HEK293 (cell line): Measurements from ENCODE around the gene TANGO6.

Experiments
- CTCF ChIA-PET: fragments of 350-600 bp; formaldehyde crosslinking; extraction: SDS; loops from one replicate; lab custom pipeline; 2021; ENCODE audit warnings: antibody characterized with exemption; lab: Yijun Ruan, JAX
- POLR2A ChIA-PET: fragments of 300-600 bp; formaldehyde crosslinking; extraction: SDS; loops from one replicate; lab custom pipeline; 2020; ENCODE audit warnings: antibody characterized with exemption, inconsistent platforms; lab: Yijun Ruan, JAX
- H3K27ac ChIP-seq: fragments of 200-500 bp; sonication (Bioruptor generic); 2 replicates; pipeline ENCODE4 v1.5.1; 2014; ENCODE audit warnings: low read depth, low read length, control low read depth, inconsistent platforms; ENCODE audit errors: extremely low read depth
- H3K36me3 ChIP-seq, 2 experiments: fragments of 200-500 bp in 1 of 2; sonication (Bioruptor generic) in 1 of 2; 1 replicate in 1 of 2; 2 replicates in 1 of 2; pipeline ENCODE4 v1.5.1; 2014 to 2017; ENCODE audit warnings: inconsistent platforms in 2 of 2, low read length in 2 of 2; ENCODE audit not compliant: control insufficient read depth in 2 of 2, insufficient read depth in 1 of 2
- H3K4me1 ChIP-seq: fragments of 200-500 bp; sonication (Bioruptor generic); 2 replicates; pipeline ENCODE4 v1.5.1; 2014; ENCODE audit warnings: mild to moderate bottlenecking, low read length, inconsistent platforms; ENCODE audit not compliant: control insufficient read depth, insufficient read depth
- H3K4me3 ChIP-seq: 2 replicates; pipeline ENCODE4 v1.5.1; 2011; ENCODE audit warnings: low read depth, mild to moderate bottlenecking, control low read depth, low read length, moderate library complexity
- H3K9me3 ChIP-seq: fragments of 200-500 bp; sonication (Bioruptor generic); 2 replicates; pipeline ENCODE4 v1.5.1; 2014; ENCODE audit warnings: low read depth, low read length, inconsistent platforms; ENCODE audit not compliant: control insufficient read depth, insufficient read depth
- KLF9 ChIP-seq: fragments of 450-650 bp; formaldehyde crosslinking; IDR thresholded peaks from 2 replicates; pipeline ENCODE4 v1.5.1; 2016; ENCODE audit warnings: missing biosample characterization, missing genetic modification characterization, low read depth
- RBAK ChIP-seq: fragments of 450-650 bp; formaldehyde crosslinking; IDR thresholded peaks from 2 replicates; pipeline ENCODE4 v1.5.1; 2016; ENCODE audit warnings: missing biosample characterization, missing genetic modification characterization
- TCF7L2 ChIP-seq: IDR thresholded peaks from 2 replicates; pipeline ENCODE4 v1.6.1; 2011; ENCODE audit warnings: low read depth, mild to moderate bottlenecking, inconsistent platforms, low read length, moderate library complexity, borderline replicate concordance
- TRIM28 ChIP-seq: IDR thresholded peaks from 2 replicates; pipeline ENCODE4 v1.6.1; 2011; ENCODE audit warnings: low read length, control low read depth, borderline replicate concordance
- ZBTB17 ChIP-seq: fragments of 450-650 bp; formaldehyde crosslinking; IDR thresholded peaks from 2 replicates; pipeline ENCODE4 v1.5.1; 2016; ENCODE audit warnings: missing biosample characterization, missing genetic modification characterization
- ZFP3 ChIP-seq: fragments of 450-650 bp; formaldehyde crosslinking; IDR thresholded peaks from 2 replicates; pipeline ENCODE4 v1.5.1; 2016; ENCODE audit warnings: low read depth, missing biosample characterization, missing genetic modification characterization
- ZNF184 ChIP-seq: fragments of 450-650 bp; IDR thresholded peaks from 2 replicates; pipeline ENCODE4 v1.5.1; 2018; ENCODE audit warnings: missing biosample characterization, mild to moderate bottlenecking, missing genetic modification characterization
- ZNF24 ChIP-seq: fragments of 450-650 bp; formaldehyde crosslinking; IDR thresholded peaks from 2 replicates; pipeline ENCODE4 v1.5.1; 2016; ENCODE audit warnings: missing biosample characterization, missing genetic modification characterization
- ZNF341 ChIP-seq: fragments of 450-650 bp; formaldehyde crosslinking; IDR thresholded peaks from 2 replicates; pipeline ENCODE4; 2016; ENCODE audit warnings: low read depth, missing biosample characterization, missing genetic modification characterization
- ZNF37A ChIP-seq: fragments of 450-650 bp; IDR thresholded peaks from 2 replicates; pipeline ENCODE4 v1.5.1; 2018; ENCODE audit warnings: missing biosample characterization, missing genetic modification characterization
- ZNF600 ChIP-seq: fragments of 450-650 bp; formaldehyde crosslinking; IDR thresholded peaks from 2 replicates; pipeline ENCODE4 v1.5.1; 2016; ENCODE audit warnings: missing biosample characterization, missing genetic modification characterization
- ZNF629 ChIP-seq: fragments of 450-650 bp; formaldehyde crosslinking; IDR thresholded peaks from 2 replicates; pipeline ENCODE4 v1.5.1; 2017; ENCODE audit warnings: missing biosample characterization, missing genetic modification characterization
- ZNF670 ChIP-seq: fragments of 450-650 bp; formaldehyde crosslinking; IDR thresholded peaks from 2 replicates; pipeline ENCODE4 v1.5.1; 2016; ENCODE audit warnings: missing biosample characterization, missing genetic modification characterization, low read depth
- ZNF843 ChIP-seq: fragments of 450-650 bp; formaldehyde crosslinking; IDR thresholded peaks from 2 replicates; pipeline ENCODE4 v1.5.1; 2016; ENCODE audit warnings: missing biosample characterization, missing genetic modification characterization
- TF ChIP-seq, protein P1 (sequence below): fragments of 450-650 bp; formaldehyde crosslinking; IDR thresholded peaks from 2 replicates; pipeline ENCODE4 v1.5.1; 2017; ENCODE audit warnings: missing biosample characterization, missing genetic modification characterization
- TF ChIP-seq, protein P2 (sequence below): fragments of 450-650 bp; formaldehyde crosslinking; IDR thresholded peaks from 2 replicates; pipeline ENCODE4 v1.5.1; 2017; ENCODE audit warnings: missing biosample characterization, missing genetic modification characterization
- TF ChIP-seq, protein P3 (sequence below): sonication (generic); formaldehyde crosslinking; IDR thresholded peaks from 2 replicates; pipeline ENCODE4 v1.8.1; 2022; ENCODE audit warnings: mild to moderate bottlenecking, moderate library complexity, missing genetic modification reagents
- TF ChIP-seq, protein P4 (sequence below): fragments of 450-650 bp; formaldehyde crosslinking; IDR thresholded peaks from 2 replicates; pipeline ENCODE4 v1.5.1; 2016; ENCODE audit warnings: missing biosample characterization, missing genetic modification characterization
- TF ChIP-seq, protein P5 (sequence below): fragments of 450-650 bp; formaldehyde crosslinking; optimal IDR thresholded peaks from 2 replicates; pipeline ENCODE3; 2016; ENCODE audit warnings: missing biosample characterization, mild to moderate bottlenecking, missing genetic modification characterization
- TF ChIP-seq, protein P6 (sequence below): fragments of 450-650 bp; formaldehyde crosslinking; IDR thresholded peaks from 2 replicates; pipeline ENCODE4 v1.5.1; 2017; ENCODE audit warnings: missing biosample characterization, mild to moderate bottlenecking, missing genetic modification characterization, moderate library complexity

The TANGO6 gene

DNA sequence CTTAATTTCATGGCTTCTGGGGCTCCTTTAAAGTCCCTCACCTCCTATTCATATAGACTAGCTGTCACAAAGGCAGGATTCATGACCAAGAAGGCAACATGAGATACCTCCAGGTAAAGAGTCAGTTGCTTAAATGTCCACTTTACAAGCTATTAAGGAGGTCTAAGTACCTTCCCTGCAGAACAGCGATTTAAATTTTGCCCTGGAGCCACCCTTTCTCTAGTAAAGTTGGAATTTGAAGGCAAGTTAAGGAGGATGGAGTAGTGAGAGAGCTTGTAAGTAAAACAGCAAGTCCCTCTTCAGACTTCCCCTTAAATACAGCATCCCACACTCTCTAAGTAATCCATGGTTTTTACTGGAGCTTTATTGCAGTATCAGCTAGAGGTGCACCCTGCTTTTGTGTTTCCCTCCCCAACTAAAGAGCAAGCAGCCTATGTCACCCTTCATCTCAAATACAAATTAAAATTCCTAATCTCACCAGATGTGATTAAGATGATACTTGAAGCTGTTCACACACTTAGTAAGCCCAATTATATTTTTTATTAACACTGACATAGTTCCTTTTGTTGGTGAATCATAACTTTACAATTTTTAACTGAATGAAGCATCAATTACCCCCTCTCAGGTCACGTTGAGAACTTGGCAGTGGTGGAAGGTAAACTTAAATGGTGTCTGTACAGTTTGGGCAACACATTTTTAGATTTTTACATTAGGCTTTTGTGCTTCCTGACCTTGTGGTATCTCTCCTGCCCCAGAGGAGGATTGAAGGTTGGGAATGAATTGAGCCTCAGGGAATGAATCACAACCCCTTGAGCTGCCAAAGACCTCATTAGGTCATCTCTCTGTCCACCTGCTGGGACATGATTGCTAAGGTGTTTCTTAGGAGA lies 108.9 kb downstream of the TANGO6 start:
- H3K4me3 ChIP-seq: no peak overlapping the region
- H3K4me1 ChIP-seq: no peaks in the 10 kb centered on the region
- H3K27ac ChIP-seq: no peak overlapping the region
- CTCF ChIA-PET: interaction anchor here (0.5 to 0.6 kb wide), 2 partner anchors 25 to 50 kb away, joined by 3 read pairs; no protein-coding TSS in a partner anchor
- H3K9me3 ChIP-seq: no peaks in the 10 kb centered on the region
- TF ChIP-seq, protein P1, sequence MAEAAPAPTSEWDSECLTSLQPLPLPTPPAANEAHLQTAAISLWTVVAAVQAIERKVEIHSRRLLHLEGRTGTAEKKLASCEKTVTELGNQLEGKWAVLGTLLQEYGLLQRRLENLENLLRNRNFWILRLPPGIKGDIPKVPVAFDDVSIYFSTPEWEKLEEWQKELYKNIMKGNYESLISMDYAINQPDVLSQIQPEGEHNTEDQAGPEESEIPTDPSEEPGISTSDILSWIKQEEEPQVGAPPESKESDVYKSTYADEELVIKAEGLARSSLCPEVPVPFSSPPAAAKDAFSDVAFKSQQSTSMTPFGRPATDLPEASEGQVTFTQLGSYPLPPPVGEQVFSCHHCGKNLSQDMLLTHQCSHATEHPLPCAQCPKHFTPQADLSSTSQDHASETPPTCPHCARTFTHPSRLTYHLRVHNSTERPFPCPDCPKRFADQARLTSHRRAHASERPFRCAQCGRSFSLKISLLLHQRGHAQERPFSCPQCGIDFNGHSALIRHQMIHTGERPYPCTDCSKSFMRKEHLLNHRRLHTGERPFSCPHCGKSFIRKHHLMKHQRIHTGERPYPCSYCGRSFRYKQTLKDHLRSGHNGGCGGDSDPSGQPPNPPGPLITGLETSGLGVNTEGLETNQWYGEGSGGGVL (tag by site-specific recombination): 0 out of 2 replicates have a peak, but pooled peaks have one; percentile 11
- TF ChIP-seq, protein P2, sequence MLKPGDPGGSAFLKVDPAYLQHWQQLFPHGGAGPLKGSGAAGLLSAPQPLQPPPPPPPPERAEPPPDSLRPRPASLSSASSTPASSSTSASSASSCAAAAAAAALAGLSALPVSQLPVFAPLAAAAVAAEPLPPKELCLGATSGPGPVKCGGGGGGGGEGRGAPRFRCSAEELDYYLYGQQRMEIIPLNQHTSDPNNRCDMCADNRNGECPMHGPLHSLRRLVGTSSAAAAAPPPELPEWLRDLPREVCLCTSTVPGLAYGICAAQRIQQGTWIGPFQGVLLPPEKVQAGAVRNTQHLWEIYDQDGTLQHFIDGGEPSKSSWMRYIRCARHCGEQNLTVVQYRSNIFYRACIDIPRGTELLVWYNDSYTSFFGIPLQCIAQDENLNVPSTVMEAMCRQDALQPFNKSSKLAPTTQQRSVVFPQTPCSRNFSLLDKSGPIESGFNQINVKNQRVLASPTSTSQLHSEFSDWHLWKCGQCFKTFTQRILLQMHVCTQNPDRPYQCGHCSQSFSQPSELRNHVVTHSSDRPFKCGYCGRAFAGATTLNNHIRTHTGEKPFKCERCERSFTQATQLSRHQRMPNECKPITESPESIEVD: 0 out of 2 replicates have a peak, but pooled peaks have one; percentile 17
- TF ChIP-seq ZNF37A (tag by site-specific recombination): no peak
- TF ChIP-seq, all 188 proteins: peak for 2
- no peaks in the 10 kb centered on the region; a peak in 1 of 3 replicates for H3K36me3 ChIP-seq
- POLR2A ChIA-PET: no interaction called here

DNA sequence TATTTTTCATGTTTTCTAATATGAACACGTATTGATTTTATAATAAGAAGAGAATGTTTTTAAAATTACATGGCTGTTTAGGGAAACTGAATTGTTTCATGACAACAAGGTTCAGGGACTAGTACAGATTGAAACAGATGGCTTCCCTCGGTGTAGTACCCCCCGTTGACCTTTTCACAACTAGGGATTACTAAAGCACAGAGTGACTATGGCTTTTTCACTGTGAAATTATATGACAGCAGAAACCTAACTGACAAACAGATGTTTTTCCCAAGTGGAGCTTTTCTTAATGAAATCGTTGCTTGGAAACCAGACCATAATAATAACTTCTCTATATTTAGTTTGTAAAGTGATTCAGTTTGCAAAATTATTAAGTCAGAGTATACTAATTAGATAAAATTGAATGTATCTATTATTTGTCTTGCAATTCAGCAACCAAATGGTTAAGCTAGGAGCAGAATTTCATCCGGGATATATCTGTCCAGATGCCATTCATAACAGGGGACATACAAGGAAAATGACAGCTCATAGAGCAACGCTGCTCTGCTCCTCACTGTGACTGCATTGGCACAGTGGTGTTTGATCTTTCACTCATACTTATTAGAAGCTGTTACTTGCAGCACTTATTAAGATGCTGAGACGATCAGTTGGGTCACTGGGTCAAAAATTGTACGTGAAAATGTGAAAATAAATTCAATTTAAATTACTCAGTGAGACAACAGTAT lies 111.7 kb downstream of the TANGO6 start:
- Histone ChIP-seq H3K4me1 (no peaks in the 10 kb centered on the region), H3K27ac (no peak overlapping the region), H3K9me3 (no peaks in the 10 kb centered on the region), H3K4me3 (no peak overlapping the region), H3K36me3 (no peaks in the 10 kb centered on the region)
- POLR2A ChIA-PET: no interaction called here
- CTCF ChIA-PET: interaction anchor here (0.7 kb wide), 1 partner anchor 41 kb away, joined by 5 read pairs; no protein-coding TSS in a partner anchor
- TF ChIP-seq ZNF600 (tag by site-specific recombination) (no peak), ZBTB17 (tag by site-specific recombination) (no peak)

DNA sequence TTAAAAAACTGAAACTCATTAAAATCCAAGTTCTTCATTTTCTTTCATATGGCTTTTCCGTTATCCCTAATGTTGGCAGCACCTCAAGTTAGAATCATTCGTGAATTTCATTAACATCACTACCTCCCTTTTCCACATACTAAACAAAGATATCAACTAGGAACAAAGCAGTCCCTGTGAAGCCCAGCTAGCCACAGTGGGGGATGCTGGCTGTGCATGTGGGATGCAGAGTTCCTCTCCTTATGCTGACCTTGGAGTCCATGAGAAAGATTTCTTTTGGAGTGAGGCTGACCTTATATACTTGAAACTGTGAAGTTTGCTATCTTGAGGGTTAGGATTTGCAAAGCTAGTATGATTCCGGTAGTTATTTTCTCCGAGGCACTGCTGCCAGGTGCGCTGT lies 117.6 kb downstream of the TANGO6 start:
- H3K4me1 ChIP-seq: no peaks in the 10 kb centered on the region
- no peaks in the 10 kb centered on the region for H3K36me3 ChIP-seq
- H3K4me3 ChIP-seq: no peak overlapping the region
- H3K27ac ChIP-seq: no peak overlapping the region
- no peaks in the 10 kb centered on the region for H3K9me3 ChIP-seq
- POLR2A ChIA-PET: interaction anchor here (1.1 kb wide), 1 partner anchor 354 kb away, joined by 3 read pairs; no protein-coding TSS in a partner anchor
- CTCF ChIA-PET: no interaction called here
- TF ChIP-seq, protein P3, sequence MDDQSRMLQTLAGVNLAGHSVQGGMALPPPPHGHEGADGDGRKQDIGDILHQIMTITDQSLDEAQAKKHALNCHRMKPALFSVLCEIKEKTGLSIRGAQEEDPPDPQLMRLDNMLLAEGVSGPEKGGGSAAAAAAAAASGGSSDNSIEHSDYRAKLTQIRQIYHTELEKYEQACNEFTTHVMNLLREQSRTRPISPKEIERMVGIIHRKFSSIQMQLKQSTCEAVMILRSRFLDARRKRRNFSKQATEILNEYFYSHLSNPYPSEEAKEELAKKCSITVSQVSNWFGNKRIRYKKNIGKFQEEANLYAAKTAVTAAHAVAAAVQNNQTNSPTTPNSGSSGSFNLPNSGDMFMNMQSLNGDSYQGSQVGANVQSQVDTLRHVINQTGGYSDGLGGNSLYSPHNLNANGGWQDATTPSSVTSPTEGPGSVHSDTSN (CRISPR knock-in tag): no peak
- TF ChIP-seq ZNF670 (no peak), ZNF843 (tag by site-specific recombination) (no peak), TCF7L2 (no peak), KLF9 (tag by site-specific recombination) (no peak), RBAK (tag by site-specific recombination) (no peak), TRIM28 (no peak), ZFP3 (tag by site-specific recombination) (no peak), ZNF184 (tag by site-specific recombination) (no peak), ZNF24 (tag by site-specific recombination) (no peak), ZNF341 (tag by site-specific recombination) (no peak), ZNF629 (tag by site-specific recombination) (no peak)
- TF ChIP-seq, protein P4, sequence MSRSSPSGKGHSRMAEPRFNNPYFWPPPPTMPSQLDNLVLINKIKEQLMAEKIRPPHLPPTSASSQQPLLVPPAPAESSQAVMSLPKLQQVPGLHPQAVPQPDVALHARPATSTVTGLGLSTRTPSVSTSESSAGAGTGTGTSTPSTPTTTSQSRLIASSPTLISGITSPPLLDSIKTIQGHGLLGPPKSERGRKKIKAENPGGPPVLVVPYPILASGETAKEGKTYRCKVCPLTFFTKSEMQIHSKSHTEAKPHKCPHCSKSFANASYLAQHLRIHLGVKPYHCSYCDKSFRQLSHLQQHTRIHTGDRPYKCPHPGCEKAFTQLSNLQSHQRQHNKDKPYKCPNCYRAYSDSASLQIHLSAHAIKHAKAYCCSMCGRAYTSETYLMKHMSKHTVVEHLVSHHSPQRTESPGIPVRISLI (tag by site-specific recombination): no peak
- TF ChIP-seq, protein P5, sequence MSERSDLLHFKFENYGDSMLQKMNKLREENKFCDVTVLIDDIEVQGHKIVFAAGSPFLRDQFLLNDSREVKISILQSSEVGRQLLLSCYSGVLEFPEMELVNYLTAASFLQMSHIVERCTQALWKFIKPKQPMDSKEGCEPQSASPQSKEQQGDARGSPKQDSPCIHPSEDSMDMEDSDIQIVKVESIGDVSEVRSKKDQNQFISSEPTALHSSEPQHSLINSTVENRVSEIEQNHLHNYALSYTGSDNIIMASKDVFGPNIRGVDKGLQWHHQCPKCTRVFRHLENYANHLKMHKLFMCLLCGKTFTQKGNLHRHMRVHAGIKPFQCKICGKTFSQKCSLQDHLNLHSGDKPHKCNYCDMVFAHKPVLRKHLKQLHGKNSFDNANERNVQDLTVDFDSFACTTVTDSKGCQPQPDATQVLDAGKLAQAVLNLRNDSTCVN: no peak
- TF ChIP-seq, protein P6, sequence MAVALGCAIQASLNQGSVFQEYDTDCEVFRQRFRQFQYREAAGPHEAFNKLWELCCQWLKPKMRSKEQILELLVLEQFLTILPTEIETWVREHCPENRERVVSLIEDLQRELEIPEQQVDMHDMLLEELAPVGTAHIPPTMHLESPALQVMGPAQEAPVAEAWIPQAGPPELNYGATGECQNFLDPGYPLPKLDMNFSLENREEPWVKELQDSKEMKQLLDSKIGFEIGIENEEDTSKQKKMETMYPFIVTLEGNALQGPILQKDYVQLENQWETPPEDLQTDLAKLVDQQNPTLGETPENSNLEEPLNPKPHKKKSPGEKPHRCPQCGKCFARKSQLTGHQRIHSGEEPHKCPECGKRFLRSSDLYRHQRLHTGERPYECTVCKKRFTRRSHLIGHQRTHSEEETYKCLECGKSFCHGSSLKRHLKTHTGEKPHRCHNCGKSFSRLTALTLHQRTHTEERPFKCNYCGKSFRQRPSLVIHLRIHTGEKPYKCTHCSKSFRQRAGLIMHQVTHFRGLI (tag by site-specific recombination): no peak
